Muscle layer of duodenum (tissue), 2 donors: ENCODE results near the gene MTHFS.
"Not testable (repeated sequence)": the region's sequence is repeated elsewhere in the genome, so short reads cannot be mapped to it uniquely, and the experiment has no call there.

ENCODE experiments used
- H3K27ac ChIP-seq: one replicate; pipeline ENCODE4 v1.7.0; 2013; ENCODE audit warnings: mild to moderate bottlenecking, low read length
- H3K27me3 ChIP-seq: one replicate; pipeline ENCODE4 v1.7.0; 2013; ENCODE audit warnings: low read depth, mild to moderate bottlenecking, control low read depth, low read length
- H3K36me3 ChIP-seq, 2 donors: one replicate each; pipeline ENCODE4 v1.7.0; 2013; ENCODE audit warnings: low read length in 2 of 2, control low read depth in 1 of 2, mild to moderate bottlenecking in 1 of 2; ENCODE audit not compliant: insufficient read depth in 2 of 2, control insufficient read depth in 1 of 2
- H3K4me1 ChIP-seq, 2 donors: one replicate each; pipeline ENCODE4 v1.7.0; 2013; ENCODE audit warnings: low read length in 2 of 2, mild to moderate bottlenecking in 2 of 2, control low read depth in 1 of 2, moderate library complexity in 1 of 2; ENCODE audit not compliant: insufficient read depth in 2 of 2, control insufficient read depth in 1 of 2
- H3K4me3 ChIP-seq, 2 donors: one replicate each; pipeline ENCODE4 v1.7.0; 2013; ENCODE audit warnings: low read length in 2 of 2, low read depth in 1 of 2, mild to moderate bottlenecking in 1 of 2
- H3K9me3 ChIP-seq, 2 donors: one replicate each; pipeline ENCODE4 v1.7.0; 2013; ENCODE audit warnings: low read length in 2 of 2, control low read depth in 1 of 2, mild to moderate bottlenecking in 1 of 2; ENCODE audit not compliant: control insufficient read depth in 1 of 2
- donor health status: healthy.

MTHFS gene

DNA sequence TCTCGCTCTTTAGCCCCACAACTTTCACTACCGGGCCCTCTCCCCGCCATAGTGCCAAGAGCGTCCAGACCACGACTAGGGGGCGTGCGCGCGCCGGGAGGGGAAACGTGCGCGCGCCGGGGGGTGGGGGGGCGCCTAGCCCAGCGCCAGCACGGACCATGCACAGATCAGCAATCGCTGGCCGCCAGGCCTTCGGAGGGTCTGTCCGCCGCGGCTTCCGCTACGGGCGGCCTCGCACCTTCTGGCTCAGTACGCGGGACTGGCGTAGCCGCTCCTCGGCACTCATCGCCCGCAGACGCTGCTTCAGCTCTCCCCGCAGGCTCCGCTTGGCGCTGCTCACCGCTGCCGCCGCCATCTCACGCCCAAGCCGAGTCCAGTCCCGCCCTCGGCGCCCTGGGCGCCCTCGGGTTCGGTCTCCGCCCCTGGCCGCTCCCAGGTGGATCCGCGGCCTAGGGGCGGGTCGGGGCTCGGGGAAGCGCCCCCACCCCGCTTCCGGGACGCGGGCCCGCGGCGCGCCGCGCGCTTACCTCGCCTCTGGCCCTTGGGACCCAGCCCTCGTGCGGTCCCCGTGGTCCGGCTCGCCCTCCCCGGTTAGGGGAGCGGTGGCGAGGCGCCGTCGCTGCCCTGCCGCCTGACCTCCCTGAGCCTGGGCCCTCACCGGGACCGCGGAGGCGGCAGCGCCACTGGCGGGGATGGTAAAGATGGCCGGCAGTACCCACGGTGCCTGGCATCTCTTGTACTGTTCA lies at the start of gene MTHFS:
MTHFS (minus strand) TSS at position 381 of the 746 bp plus-strand sequence; CDS start at position 355, 26 bp downstream.
- H3K4me3 ChIP-seq, result peak within 1 kb of the TSS; percentile 66 to 73
- no peaks in the 10 kb centered on the region for H3K36me3 ChIP-seq
- H3K4me1 ChIP-seq, result peaks cover 7 to 8% of the 10 kb centered on the region in 2 donors

DNA sequence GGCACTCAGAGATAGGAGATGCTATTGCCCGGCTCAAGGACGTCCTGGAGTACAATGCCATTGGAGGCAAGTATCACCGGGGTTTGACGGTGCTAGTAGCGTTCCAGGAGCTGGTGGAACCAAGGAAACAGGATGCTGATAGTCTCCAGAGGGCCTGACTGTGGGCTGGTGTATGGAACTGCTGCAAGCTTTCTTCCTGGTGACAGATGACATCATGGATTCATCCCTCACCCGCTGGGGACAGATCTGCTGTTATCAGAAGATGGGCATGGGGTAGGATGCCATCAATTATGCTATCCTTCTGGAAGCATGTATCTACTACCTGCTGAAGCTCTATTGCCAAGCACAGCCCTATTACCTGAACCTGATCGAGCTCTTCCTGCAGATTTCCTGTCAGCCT lies 47.8 kb upstream of the MTHFS start:
- H3K9me3 ChIP-seq, result no peaks in the 10 kb centered on the region
- no peaks in the 10 kb centered on the region for H3K36me3 ChIP-seq
- H3K27me3 ChIP-seq, result no peaks in the 10 kb centered on the region
- H3K27ac ChIP-seq, result no peak overlapping the region
- H3K4me1 ChIP-seq, result no peaks in the 10 kb centered on the region
- no peak overlapping the region for H3K4me3 ChIP-seq

More for the DNA sequence above, at the start of gene MTHFS:
- Histone ChIP-seq H3K9me3 (no peaks in the 10 kb centered on the region), H3K27ac (peak within 1 kb of the TSS; percentile 83), H3K27me3 (no peaks in the 10 kb centered on the region)

- no peaks in the 10 kb centered on the region for H3K27me3 ChIP-seq
- H3K36me3 ChIP-seq, result no peaks in the 10 kb centered on the region
- no peak overlapping the region for H3K4me3 ChIP-seq
- H3K9me3 ChIP-seq, result no peaks in the 10 kb centered on the region
- H3K4me1 ChIP-seq, result no peaks in the 10 kb centered on the region
- no peak overlapping the region for H3K27ac ChIP-seq
Measured at GRCh38 chr15:79943820-79944219, 47.0 kb upstream of the MTHFS start.

DNA sequence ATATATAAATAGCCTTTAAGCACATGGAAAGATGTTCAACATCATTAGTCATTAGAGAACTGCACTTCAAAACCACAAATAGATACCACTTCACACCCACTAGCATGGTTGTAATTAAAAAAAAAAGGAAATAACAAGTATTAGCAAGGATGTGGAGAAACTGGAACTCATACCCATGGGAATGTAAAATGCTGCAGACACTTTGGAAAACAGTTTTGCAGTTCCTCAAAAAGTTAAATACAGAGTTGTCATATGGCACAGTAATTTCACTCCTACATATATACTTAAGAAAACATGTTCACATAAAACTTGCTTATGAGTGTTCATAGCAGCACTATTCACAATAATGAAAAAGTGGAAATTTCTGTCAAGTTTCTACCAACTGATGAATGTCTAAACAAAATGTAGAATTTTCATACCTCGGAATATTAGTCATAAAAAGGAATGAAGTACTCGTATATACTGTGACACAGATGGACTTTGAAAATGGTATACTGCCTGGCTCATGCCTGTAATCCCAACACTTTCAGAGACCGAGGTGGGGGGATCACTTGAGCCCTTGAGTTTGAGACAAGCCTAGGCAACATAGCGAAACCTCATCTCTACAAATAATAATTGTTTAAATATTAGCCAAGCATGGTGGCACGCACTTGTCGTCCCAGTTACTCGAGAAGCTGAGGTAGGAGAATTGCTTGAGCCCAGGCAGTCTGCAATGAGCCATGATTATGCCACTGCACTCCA lies 46.1 kb upstream of the MTHFS start:
- Histone ChIP-seq H3K27me3 (no peaks in the 10 kb centered on the region), H3K9me3 (no peaks in the 10 kb centered on the region), H3K27ac (no peak overlapping the region), H3K4me3 (no peak overlapping the region), H3K4me1 (no peaks in the 10 kb centered on the region), H3K36me3 (no peaks in the 10 kb centered on the region)

GRCh38 chr15:79939399-79939798 lies 42.6 kb upstream of the MTHFS start:
- no peaks in the 10 kb centered on the region for H3K36me3 ChIP-seq
- no peak overlapping the region for H3K27ac ChIP-seq
- no peak overlapping the region for H3K4me3 ChIP-seq
- H3K9me3 ChIP-seq, result no peaks in the 10 kb centered on the region
- H3K4me1 ChIP-seq, result no peaks in the 10 kb centered on the region
- H3K27me3 ChIP-seq, result no peaks in the 10 kb centered on the region

GRCh38 chr15:79938143-79938542 lies 41.3 kb upstream of the MTHFS start:
- H3K27me3 ChIP-seq, result no peaks in the 10 kb centered on the region
- H3K4me1 ChIP-seq, result no peaks in the 10 kb centered on the region

DNA sequence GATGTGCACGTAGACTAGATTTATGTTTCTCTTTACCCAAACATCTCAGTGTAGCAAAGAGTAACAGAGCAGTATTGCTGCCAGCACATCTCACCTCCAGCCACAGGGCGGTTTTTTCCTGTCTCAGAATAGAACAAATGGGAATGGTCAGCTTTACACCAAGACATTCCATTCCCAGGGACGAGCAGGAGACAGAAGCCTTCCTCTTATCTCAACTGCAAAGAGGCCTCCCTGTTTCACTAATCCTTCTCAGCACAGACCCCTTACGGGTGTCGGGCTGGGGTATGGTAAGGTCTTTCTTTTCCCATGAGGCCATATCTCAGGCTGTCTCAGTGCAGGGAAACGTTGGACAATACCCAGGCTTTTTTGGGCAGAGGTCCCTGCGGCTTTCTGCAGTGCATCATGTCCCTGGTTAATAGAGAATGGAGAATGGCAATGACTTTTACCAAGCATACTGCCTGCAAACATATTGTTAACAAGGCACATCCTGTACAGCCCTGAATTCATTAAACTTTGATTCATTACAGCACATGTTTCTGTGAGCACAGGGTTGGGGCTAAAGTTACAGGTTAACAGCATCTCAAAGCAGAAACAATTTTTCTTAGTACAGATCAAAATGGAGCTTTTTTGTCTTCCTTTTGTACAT lies 38.9 kb upstream of the MTHFS start:
- not testable (repeated sequence) for H3K4me1 ChIP-seq, H3K9me3 ChIP-seq, H3K27me3 ChIP-seq, H3K4me3 ChIP-seq, H3K27ac ChIP-seq, H3K36me3 ChIP-seq

More at GRCh38 chr15:79938143-79938542, 41.3 kb upstream of the MTHFS start:
- H3K9me3 ChIP-seq, result no peaks in the 10 kb centered on the region
- H3K27ac ChIP-seq, result no peak overlapping the region
- no peaks in the 10 kb centered on the region for H3K36me3 ChIP-seq
- no peak overlapping the region for H3K4me3 ChIP-seq

DNA sequence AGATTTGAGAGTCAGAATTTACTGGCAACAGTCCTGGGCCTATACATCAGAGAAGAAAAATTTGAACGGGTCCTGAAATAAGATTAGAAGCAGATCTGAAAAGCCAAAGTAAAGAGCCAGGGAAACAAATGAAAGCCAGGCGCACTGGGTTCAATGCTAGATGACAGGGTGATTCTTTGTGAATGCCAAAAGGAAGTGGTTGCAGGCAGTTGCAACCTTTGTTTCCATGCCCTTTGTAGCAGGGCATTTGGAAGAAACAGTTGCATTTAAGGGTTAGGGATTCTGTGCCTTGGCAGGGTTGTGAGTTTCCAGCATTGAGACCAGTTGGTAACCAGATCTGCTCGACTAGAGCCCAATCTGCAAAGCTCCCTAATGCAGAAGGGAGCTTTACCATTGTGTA lies 36.4 kb upstream of the MTHFS start:
- no peaks in the 10 kb centered on the region for H3K4me1 ChIP-seq
- no peaks in the 10 kb centered on the region for H3K27me3 ChIP-seq
- H3K9me3 ChIP-seq, result no peaks in the 10 kb centered on the region
- H3K4me3 ChIP-seq, result no peak overlapping the region
- H3K27ac ChIP-seq, result no peak overlapping the region
- H3K36me3 ChIP-seq, result no peaks in the 10 kb centered on the region

GRCh38 chr15:79932447-79932846 lies 35.6 kb upstream of the MTHFS start:
- Histone ChIP-seq H3K36me3 (no peaks in the 10 kb centered on the region), H3K4me1 (no peaks in the 10 kb centered on the region), H3K9me3 (no peaks in the 10 kb centered on the region), H3K27me3 (no peaks in the 10 kb centered on the region), H3K27ac (no peak overlapping the region), H3K4me3 (no peak overlapping the region)

DNA sequence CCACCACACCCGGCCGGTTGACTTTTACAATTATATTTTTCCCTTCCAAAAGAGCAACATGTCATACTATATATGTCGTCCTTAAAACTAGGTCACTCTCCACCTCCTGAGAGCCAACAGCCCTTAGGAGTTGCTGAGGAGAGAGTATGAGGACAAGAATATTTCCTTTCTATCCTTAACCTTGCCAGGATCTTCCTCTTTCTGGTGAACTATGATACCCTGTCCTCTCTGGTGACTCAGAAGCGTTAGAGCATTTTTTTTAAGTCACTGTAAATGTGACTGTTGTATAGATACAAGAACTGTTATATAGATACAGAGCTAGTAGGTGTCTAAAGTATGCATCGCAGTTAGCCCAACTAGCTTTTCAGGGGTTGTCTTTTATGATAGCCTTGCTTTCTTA lies 33.7 kb upstream of the MTHFS start:
- H3K4me3 ChIP-seq, result no peak overlapping the region
- H3K9me3 ChIP-seq, result no peaks in the 10 kb centered on the region
- H3K27me3 ChIP-seq, result no peaks in the 10 kb centered on the region
- H3K36me3 ChIP-seq, result no peaks in the 10 kb centered on the region
- H3K27ac ChIP-seq, result no peak overlapping the region
- H3K4me1 ChIP-seq, result no peaks in the 10 kb centered on the region

GRCh38 chr15:79929412-79929811 lies 32.6 kb upstream of the MTHFS start:
- Histone ChIP-seq H3K27ac (no peak overlapping the region), H3K9me3 (no peaks in the 10 kb centered on the region), H3K4me1 (no peaks in the 10 kb centered on the region)

More at GRCh38 chr15:79929412-79929811, 32.6 kb upstream of the MTHFS start:
- H3K4me3 ChIP-seq, result no peak overlapping the region
- H3K27me3 ChIP-seq, result no peaks in the 10 kb centered on the region
- H3K36me3 ChIP-seq, result no peaks in the 10 kb centered on the region
